ENCODE results near the gene LPP. TPM values are rescaled to one million over a fixed set of nuclear protein-coding genes. Genes with fewer than 3 reads are reported as not detected.

The LPP gene
- total and polyA plus RNA-seq, 2 of the 13 experiments (the other 11 are each of a cell fraction or from before 2014, with no cell fraction given): 19.2 to 29.9 TPM

DNA sequence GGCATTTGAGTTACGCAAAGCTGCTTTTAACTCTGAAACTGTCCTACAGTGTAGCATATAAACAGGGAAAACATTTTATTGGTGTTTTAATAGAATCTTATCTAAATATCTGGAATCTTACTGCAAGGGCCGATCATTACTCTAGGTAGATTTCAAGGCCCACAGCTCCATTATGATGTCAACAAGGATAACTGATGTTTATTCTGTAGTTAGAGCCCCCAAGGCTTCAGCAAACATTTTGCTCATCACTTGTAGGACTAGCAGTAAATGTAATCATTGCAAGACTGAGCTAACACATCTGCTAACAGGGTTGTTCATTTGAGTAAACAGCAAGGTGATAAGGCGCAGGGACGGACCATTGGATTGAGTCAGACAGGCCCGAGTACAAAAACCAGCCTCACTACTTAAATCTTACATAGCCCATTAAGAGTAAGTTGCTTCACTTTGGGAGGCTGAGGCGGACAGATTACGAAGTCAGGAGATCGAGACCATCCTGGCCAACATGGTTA, 685.3 kb downstream of the LPP start (continued):
- TF ChIP-seq ZFP90 (CRISPR knock-in tag; IDR thresholded peaks at IDR 0.05; ENCODE audit: borderline replicate concordance): 0 out of 2 replicates have a peak, but pooled peaks have one; percentile 22
- TF ChIP-seq, protein P1, sequence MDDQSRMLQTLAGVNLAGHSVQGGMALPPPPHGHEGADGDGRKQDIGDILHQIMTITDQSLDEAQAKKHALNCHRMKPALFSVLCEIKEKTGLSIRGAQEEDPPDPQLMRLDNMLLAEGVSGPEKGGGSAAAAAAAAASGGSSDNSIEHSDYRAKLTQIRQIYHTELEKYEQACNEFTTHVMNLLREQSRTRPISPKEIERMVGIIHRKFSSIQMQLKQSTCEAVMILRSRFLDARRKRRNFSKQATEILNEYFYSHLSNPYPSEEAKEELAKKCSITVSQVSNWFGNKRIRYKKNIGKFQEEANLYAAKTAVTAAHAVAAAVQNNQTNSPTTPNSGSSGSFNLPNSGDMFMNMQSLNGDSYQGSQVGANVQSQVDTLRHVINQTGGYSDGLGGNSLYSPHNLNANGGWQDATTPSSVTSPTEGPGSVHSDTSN (CRISPR knock-in tag; IDR thresholded peaks at IDR 0.05; ENCODE audit: borderline replicate concordance): no peak
- peak; percentile 99 for TF ChIP-seq GATAD2A (CRISPR knock-in tag; IDR thresholded peaks at IDR 0.05)
- TF ChIP-seq ZNF264 (CRISPR knock-in tag; IDR thresholded peaks at IDR 0.05): peak; percentile 80; the same call in 1 of the 2 replicates
- TF ChIP-seq, protein P2, sequence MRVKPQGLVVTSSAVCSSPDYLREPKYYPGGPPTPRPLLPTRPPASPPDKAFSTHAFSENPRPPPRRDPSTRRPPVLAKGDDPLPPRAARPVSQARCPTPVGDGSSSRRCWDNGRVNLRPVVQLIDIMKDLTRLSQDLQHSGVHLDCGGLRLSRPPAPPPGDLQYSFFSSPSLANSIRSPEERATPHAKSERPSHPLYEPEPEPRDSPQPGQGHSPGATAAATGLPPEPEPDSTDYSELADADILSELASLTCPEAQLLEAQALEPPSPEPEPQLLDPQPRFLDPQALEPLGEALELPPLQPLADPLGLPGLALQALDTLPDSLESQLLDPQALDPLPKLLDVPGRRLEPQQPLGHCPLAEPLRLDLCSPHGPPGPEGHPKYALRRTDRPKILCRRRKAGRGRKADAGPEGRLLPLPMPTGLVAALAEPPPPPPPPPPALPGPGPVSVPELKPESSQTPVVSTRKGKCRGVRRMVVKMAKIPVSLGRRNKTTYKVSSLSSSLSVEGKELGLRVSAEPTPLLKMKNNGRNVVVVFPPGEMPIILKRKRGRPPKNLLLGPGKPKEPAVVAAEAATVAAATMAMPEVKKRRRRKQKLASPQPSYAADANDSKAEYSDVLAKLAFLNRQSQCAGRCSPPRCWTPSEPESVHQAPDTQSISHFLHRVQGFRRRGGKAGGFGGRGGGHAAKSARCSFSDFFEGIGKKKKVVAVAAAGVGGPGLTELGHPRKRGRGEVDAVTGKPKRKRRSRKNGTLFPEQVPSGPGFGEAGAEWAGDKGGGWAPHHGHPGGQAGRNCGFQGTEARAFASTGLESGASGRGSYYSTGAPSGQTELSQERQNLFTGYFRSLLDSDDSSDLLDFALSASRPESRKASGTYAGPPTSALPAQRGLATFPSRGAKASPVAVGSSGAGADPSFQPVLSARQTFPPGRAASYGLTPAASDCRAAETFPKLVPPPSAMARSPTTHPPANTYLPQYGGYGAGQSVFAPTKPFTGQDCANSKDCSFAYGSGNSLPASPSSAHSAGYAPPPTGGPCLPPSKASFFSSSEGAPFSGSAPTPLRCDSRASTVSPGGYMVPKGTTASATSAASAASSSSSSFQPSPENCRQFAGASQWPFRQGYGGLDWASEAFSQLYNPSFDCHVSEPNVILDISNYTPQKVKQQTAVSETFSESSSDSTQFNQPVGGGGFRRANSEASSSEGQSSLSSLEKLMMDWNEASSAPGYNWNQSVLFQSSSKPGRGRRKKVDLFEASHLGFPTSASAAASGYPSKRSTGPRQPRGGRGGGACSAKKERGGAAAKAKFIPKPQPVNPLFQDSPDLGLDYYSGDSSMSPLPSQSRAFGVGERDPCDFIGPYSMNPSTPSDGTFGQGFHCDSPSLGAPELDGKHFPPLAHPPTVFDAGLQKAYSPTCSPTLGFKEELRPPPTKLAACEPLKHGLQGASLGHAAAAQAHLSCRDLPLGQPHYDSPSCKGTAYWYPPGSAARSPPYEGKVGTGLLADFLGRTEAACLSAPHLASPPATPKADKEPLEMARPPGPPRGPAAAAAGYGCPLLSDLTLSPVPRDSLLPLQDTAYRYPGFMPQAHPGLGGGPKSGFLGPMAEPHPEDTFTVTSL (CRISPR knock-in tag; IDR thresholded peaks at IDR 0.05; ENCODE audit: borderline replicate concordance): peak; percentile 99
- no peak for TF ChIP-seq ZFP36 (IDR thresholded peaks at IDR 0.05; ENCODE audit: borderline replicate concordance, low read depth, low read length, partially characterized antibody)
- no peak; the same call in 1 of the 2 replicates for TF ChIP-seq ZBTB38 (CRISPR knock-in tag; IDR thresholded peaks at IDR 0.05)
- no peak for TF ChIP-seq ZNF468 (CRISPR knock-in tag; IDR thresholded peaks at IDR 0.05)
- TF ChIP-seq, protein P3, sequence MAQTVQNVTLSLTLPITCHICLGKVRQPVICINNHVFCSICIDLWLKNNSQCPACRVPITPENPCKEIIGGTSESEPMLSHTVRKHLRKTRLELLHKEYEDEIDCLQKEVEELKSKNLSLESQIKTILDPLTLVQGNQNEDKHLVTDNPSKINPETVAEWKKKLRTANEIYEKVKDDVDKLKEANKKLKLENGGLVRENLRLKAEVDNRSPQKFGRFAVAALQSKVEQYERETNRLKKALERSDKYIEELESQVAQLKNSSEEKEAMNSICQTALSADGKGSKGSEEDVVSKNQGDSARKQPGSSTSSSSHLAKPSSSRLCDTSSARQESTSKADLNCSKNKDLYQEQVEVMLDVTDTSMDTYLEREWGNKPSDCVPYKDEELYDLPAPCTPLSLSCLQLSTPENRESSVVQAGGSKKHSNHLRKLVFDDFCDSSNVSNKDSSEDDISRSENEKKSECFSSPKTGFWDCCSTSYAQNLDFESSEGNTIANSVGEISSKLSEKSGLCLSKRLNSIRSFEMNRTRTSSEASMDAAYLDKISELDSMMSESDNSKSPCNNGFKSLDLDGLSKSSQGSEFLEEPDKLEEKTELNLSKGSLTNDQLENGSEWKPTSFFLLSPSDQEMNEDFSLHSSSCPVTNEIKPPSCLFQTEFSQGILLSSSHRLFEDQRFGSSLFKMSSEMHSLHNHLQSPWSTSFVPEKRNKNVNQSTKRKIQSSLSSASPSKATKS (CRISPR knock-in tag; IDR thresholded peaks at IDR 0.05): no peak
- 0 out of 2 replicates have a peak, but pooled peaks have one; percentile 32 for TF ChIP-seq YEATS4 (CRISPR knock-in tag; IDR thresholded peaks at IDR 0.05; ENCODE audit: borderline replicate concordance)
- no peak for TF ChIP-seq HIVEP1 (CRISPR knock-in tag; IDR thresholded peaks at IDR 0.05)
- TF ChIP-seq, protein P4, sequence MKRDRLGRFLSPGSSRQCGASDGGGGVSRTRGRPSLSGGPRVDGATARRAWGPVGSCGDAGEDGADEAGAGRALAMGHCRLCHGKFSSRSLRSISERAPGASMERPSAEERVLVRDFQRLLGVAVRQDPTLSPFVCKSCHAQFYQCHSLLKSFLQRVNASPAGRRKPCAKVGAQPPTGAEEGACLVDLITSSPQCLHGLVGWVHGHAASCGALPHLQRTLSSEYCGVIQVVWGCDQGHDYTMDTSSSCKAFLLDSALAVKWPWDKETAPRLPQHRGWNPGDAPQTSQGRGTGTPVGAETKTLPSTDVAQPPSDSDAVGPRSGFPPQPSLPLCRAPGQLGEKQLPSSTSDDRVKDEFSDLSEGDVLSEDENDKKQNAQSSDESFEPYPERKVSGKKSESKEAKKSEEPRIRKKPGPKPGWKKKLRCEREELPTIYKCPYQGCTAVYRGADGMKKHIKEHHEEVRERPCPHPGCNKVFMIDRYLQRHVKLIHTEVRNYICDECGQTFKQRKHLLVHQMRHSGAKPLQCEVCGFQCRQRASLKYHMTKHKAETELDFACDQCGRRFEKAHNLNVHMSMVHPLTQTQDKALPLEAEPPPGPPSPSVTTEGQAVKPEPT (CRISPR knock-in tag; IDR thresholded peaks at IDR 0.05; ENCODE audit: low read depth): no peak
- peak; percentile 73; the same call in 1 of the 2 replicates for TF ChIP-seq ZNF747 (CRISPR knock-in tag; IDR thresholded peaks at IDR 0.05; ENCODE audit: borderline replicate concordance)
- TF ChIP-seq, protein P5, sequence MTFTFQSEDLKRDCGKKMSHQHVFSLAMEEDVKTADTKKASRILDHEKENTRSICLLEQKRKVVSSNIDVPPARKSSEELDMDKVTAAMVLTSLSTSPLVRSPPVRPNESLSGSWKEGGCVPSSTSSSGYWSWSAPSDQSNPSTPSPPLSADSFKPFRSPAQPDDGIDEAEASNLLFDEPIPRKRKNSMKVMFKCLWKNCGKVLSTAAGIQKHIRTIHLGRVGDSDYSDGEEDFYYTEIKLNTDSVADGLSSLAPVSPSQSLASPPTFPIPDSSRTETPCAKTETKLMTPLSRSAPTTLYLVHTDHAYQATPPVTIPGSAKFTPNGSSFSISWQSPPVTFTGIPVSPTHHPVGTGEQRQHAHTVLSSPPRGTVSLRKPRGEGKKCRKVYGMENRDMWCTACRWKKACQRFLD (CRISPR knock-in tag; IDR thresholded peaks at IDR 0.05; ENCODE audit: borderline replicate concordance): no peak; the same call in 1 of the 2 replicates
- TF ChIP-seq JUN (CRISPR knock-in tag; IDR thresholded peaks at IDR 0.05): peak; percentile 81
- no peak for TF ChIP-seq ZFP62 (CRISPR knock-in tag; IDR thresholded peaks at IDR 0.05)
- TF ChIP-seq ZNF678 (CRISPR knock-in tag; IDR thresholded peaks at IDR 0.05): no peak
